OCI-M1 (cell line): ENCODE data around the gene GNAI1.
"Not testable (repeated sequence)": the region's sequence is repeated elsewhere in the genome, so short reads cannot be mapped to it uniquely, and the experiment has no call there.

Experiments
- DNase-seq: peaks from one replicate; lab custom pipeline; 2025; lab: John Stamatoyannopoulos, UW

GNAI1 gene

GRCh38 chr7:80132594-80132993 is 2.0 kb upstream of the GNAI1 start:
- DNase-seq, result no peak

- peak; percentile 50 for DNase-seq
These were observed 1.1 kb upstream of the GNAI1 start for GRCh38 chr7:80133361-80134114.

GRCh38 chr7:80134115-80134535 is 506 bp upstream of the GNAI1 start:
- no peak for DNase-seq

- DNase-seq, result peak; percentile 79
These were observed 876 bp downstream of the GNAI1 start for GRCh38 chr7:80135309-80136104.

GRCh38 chr7:80136261-80137055 is 1.8 kb downstream of the GNAI1 start:
- DNase-seq, result peak; percentile 59

- no peak for DNase-seq
These were observed 2.8 kb downstream of the GNAI1 start for GRCh38 chr7:80137410-80137809.

GRCh38 chr7:80139236-80139635 is 4.6 kb downstream of the GNAI1 start:
- no peak for DNase-seq

GRCh38 chr7:80140388-80140787 is 5.8 kb downstream of the GNAI1 start:
- no peak for DNase-seq

GRCh38 chr7:80141376-80141775 is 6.7 kb downstream of the GNAI1 start:
- peak; percentile 47 for DNase-seq

GRCh38 chr7:80142853-80143580 is 8.4 kb downstream of the GNAI1 start:
- DNase-seq, result no peak

GRCh38 chr7:80145780-80146422 is 11.3 kb downstream of the GNAI1 start:
- peak; percentile 55 for DNase-seq

- no peak for DNase-seq
These were observed 12.0 kb downstream of the GNAI1 start for GRCh38 chr7:80146545-80147182.

GRCh38 chr7:80147543-80148391 is 13.1 kb downstream of the GNAI1 start:
- DNase-seq, result no peak

- DNase-seq, result peak; percentile 71
These were observed 16.1 kb downstream of the GNAI1 start for GRCh38 chr7:80150611-80151273.

- peak; percentile 76 for DNase-seq
These were observed 16.6 kb downstream of the GNAI1 start for GRCh38 chr7:80151274-80151665.

GRCh38 chr7:80153446-80153845 is 18.8 kb downstream of the GNAI1 start:
- no peak for DNase-seq

GRCh38 chr7:80154656-80155333 is 20.2 kb downstream of the GNAI1 start:
- DNase-seq, result no peak

GRCh38 chr7:80155374-80155773 is 20.7 kb downstream of the GNAI1 start:
- DNase-seq, result no peak

GRCh38 chr7:80157770-80158169 is 23.1 kb downstream of the GNAI1 start:
- not testable (repeated sequence) for DNase-seq
